ENCODE data around the gene LARP1B. TPM values are rescaled to one million over a fixed set of nuclear protein-coding genes. Genes with fewer than 3 reads are reported as not detected.

LARP1B gene
- total RNA-seq, 1 experiment from 2014 or later: 42.9 TPM

GRCh38 chr4:128186623-128187022, 125.5 kb downstream of the LARP1B start:
- no peak overlapping the region for H2BK12ac ChIP-seq (ENCODE audit: insufficient read length, low read depth, low read length)
- H3K4me2 ChIP-seq (ENCODE audit: insufficient read depth, insufficient read length, low read length): no peak overlapping the region
- no peak overlapping the region for H3K27ac ChIP-seq (ENCODE audit: insufficient read length, low read depth, low read length)
- H3K23ac ChIP-seq (ENCODE audit: insufficient read length, low read depth, low read length): no peak overlapping the region
- no peak overlapping the region for H2AK5ac ChIP-seq (ENCODE audit: insufficient read length, low read length)
- H3K27me3 ChIP-seq (ENCODE audit: insufficient read depth, low read length): no peaks in the 10 kb centered on the region
- H3K4me3 Mint-ChIP-seq: no peak overlapping the region
- H2BK120ac ChIP-seq (ENCODE audit: low read depth, low read length, poor library complexity, severe bottlenecking): no peak overlapping the region
- H4K91ac ChIP-seq (ENCODE audit: insufficient read length, low read depth, low read length): no peak overlapping the region
- H3K36me3 Mint-ChIP-seq (ENCODE audit: insufficient read depth in 1 of 3, low read depth in 3 of 3): peaks cover 34 to 50% (median 46%) of the 10 kb centered on the region in 3 experiments
- H3K4ac ChIP-seq (ENCODE audit: low read depth, low read length): no peak overlapping the region
- H2BK15ac ChIP-seq (ENCODE audit: low read depth, low read length): no peak overlapping the region
- no peak overlapping the region for H2AFZ ChIP-seq (ENCODE audit: low read length)
- H2BK5ac ChIP-seq (ENCODE audit: insufficient read length, low read length): no peak overlapping the region
- H3K79me1 ChIP-seq (ENCODE audit: insufficient read depth, low read depth, low read length, poor library complexity, severe bottlenecking): no peaks in the 10 kb centered on the region
- WGBS (ENCODE audit: extremely low coverage, insufficient read length, low lambda C conversion rate): no CpG with 5 or more reads among the region's 2 CpGs
- no peak overlapping the region for H2BK20ac ChIP-seq (ENCODE audit: low read depth, low read length, poor library complexity, severe bottlenecking)
- H3K14ac ChIP-seq (ENCODE audit: insufficient read depth, low read length): no peak overlapping the region
- no peak overlapping the region for H3K56ac ChIP-seq (ENCODE audit: insufficient read length, low read depth, low read length)
- no peaks in the 10 kb centered on the region for H3K79me2 ChIP-seq (ENCODE audit: insufficient read depth, low read length)
- H3K4me1 ChIP-seq (ENCODE audit: insufficient read depth, low read length): no peaks in the 10 kb centered on the region
- H3K18ac ChIP-seq (ENCODE audit: insufficient read length, low read depth, low read length): no peak overlapping the region
- peaks cover 4% of the 10 kb centered on the region for H3K9me3 ChIP-seq (ENCODE audit: control insufficient read depth, low read depth, low read length)
- TF ChIP-seq CTCF (conservative IDR thresholded peaks at IDR 0.05): no peak
- no peak overlapping the region for H3T11ph ChIP-seq (ENCODE audit: low read length)
- no peak overlapping the region for H3K9ac ChIP-seq (ENCODE audit: extremely low read depth, insufficient read length, low read length)
- H3K4me1 Mint-ChIP-seq: peaks cover 2% of the 10 kb centered on the region in 2 experiments; a peak in 2 of 4 replicates
- H4K20me1 ChIP-seq (ENCODE audit: control insufficient read depth, insufficient read depth, insufficient read length): no peaks in the 10 kb centered on the region
- no peaks in the 10 kb centered on the region for H3K23me2 ChIP-seq (ENCODE audit: insufficient read length, low read depth, low read length, poor library complexity, severe bottlenecking)
- no peak overlapping the region for H3K27ac Mint-ChIP-seq
- H4K5ac ChIP-seq (ENCODE audit: insufficient read length, low read depth, low read length): no peak overlapping the region
- peaks cover 16 to 18% of the 10 kb centered on the region in 2 experiments; a peak in 4 of 5 replicates for H3K9me3 Mint-ChIP-seq
- no peaks in the 10 kb centered on the region for H3K27me3 Mint-ChIP-seq (ENCODE audit: low read depth)
- DNase-seq: no peak
- H4K8ac ChIP-seq (replicated peaks; ENCODE audit: insufficient read length, low read depth, low read length): no peak overlapping the region

All from H9 (cell line).